Lower lobe of right lung (tissue), 2 donors: Measurements from ENCODE around the gene PSPN. TPM values are rescaled to one million over a fixed set of nuclear protein-coding genes. Genes with fewer than 3 reads are reported as not detected.

Experiments used
- ATAC-seq, 2 donors: fragments of 200-7000 bp; cut with Tn5 transposase; one replicate each; pipeline ENCODE4 v1.9.1; 2020 to 2022; ENCODE audit warnings: mild to moderate bottlenecking in 2 of 2, moderate library complexity in 2 of 2
- DNase-seq: peaks from one replicate; pipeline ENCODE4 v3.0.0-alpha.2; 2020
- H3K27ac ChIP-seq: fragments of 200-600 bp; one replicate; pipeline ENCODE4 v1.8.0; 2022
- H3K27me3 ChIP-seq: fragments of 200-600 bp; one replicate; pipeline ENCODE4 v1.8.0; 2022; ENCODE audit warnings: low read depth
- H3K36me3 ChIP-seq: fragments of 200-600 bp; one replicate; pipeline ENCODE4 v1.8.0; 2022; ENCODE audit warnings: mild to moderate bottlenecking
- H3K4me1 ChIP-seq: fragments of 200-600 bp; one replicate; pipeline ENCODE4 v1.8.0; 2022
- H3K4me3 ChIP-seq: fragments of 200-600 bp; one replicate; pipeline ENCODE4 v1.8.0; 2022; ENCODE audit warnings: mild to moderate bottlenecking
- H3K9me3 ChIP-seq: fragments of 200-600 bp; one replicate; pipeline ENCODE4 v1.8.0; 2022
- CTCF ChIP-seq: fragments of 200-600 bp; IDR thresholded peaks from one replicate; pipeline ENCODE4 v1.8.0; 2022; ENCODE audit warnings: antibody characterized with exemption, mild to moderate bottlenecking
- intact Hi-C: fragments of 100-400 bp; cut with DNase I; formaldehyde crosslinking; loops from one replicate; pipeline ENCODE4 v1.11.0; 2022
- total RNA-seq: library from RNA; stranded (reverse); fragmentation: NEBNext Ultra II Directional; extraction: Animal tissue kit (Norgen Biotek cat#: 25700); gene quantifications from one replicate; pipeline ENCODE4 v1.2.1, GENCODE V29; 2021
- donor health status: DM: no; HTN: yes; CAD: no; lungs with severe emphysema.

PSPN gene
- total RNA-seq, 1 donor from 2014 or later, result 2.2 TPM

DNA sequence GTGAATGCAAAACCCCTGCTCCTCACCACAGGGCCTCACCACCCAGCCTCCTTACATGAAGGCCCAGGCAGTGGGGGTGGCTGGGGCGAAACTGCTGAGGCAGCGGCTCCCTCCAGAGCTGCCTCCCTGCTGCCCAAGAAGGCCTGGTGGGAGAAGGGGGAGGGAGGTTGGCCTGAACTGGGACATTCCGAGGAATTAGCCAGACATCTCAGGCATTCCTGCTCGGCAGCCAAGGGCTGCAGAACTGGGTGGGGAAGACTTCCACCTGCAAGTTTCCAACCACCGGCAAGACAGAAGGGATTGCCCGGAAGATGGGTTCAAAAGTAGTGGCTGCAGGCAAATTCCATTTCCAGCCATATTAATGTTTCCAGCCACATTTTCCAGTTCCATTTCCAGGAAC lies 2.3 kb upstream of the PSPN start:
- Histone ChIP-seq H3K4me1 (peaks cover 7% of the 10 kb centered on the region), H3K36me3 (peaks cover 57% of the 10 kb centered on the region), H3K27ac (no peak overlapping the region), H3K9me3 (no peaks in the 10 kb centered on the region), H3K27me3 (no peaks in the 10 kb centered on the region), H3K4me3 (no peak overlapping the region)
- TF ChIP-seq CTCF, result no peak
- ATAC-seq, result no peak
- DNase-seq, result no peak
- intact Hi-C loops, result no loop called here

- no peaks in the 10 kb centered on the region for H3K27me3 ChIP-seq
- no peak for TF ChIP-seq CTCF
- no peaks in the 10 kb centered on the region for H3K9me3 ChIP-seq
- H3K27ac ChIP-seq, result no peak overlapping the region
- intact Hi-C loops, result no loop called here
- no peak for DNase-seq
- H3K36me3 ChIP-seq, result peaks cover 43% of the 10 kb centered on the region
- peaks cover 7% of the 10 kb centered on the region for H3K4me1 ChIP-seq
- no peak for ATAC-seq
- no peak overlapping the region for H3K4me3 ChIP-seq
These were observed 918 bp upstream of the PSPN start for GRCh38 chr19:6376512-6377190.

GRCh38 chr19:6374711-6375410 lies 872 bp downstream of the PSPN start:
- peaks cover 26% of the 10 kb centered on the region for H3K36me3 ChIP-seq
- intact Hi-C loops, result no loop called here
- ATAC-seq (no peak), DNase-seq (no peak)
- H3K9me3 ChIP-seq, result no peaks in the 10 kb centered on the region
- no peak for TF ChIP-seq CTCF
- no peaks in the 10 kb centered on the region for H3K27me3 ChIP-seq
- peaks cover 7% of the 10 kb centered on the region for H3K4me1 ChIP-seq
- no peak overlapping the region for H3K4me3 ChIP-seq
- H3K27ac ChIP-seq, result no peak overlapping the region

GRCh38 chr19:6374161-6374709 lies 1.5 kb downstream of the PSPN start:
- Histone ChIP-seq H3K9me3 (no peaks in the 10 kb centered on the region), H3K4me3 (peak overlapping the region; percentile 92), H3K27ac (peak overlapping the region; percentile 46), H3K36me3 (peaks cover 22% of the 10 kb centered on the region), H3K27me3 (no peaks in the 10 kb centered on the region), H3K4me1 (peaks cover 7% of the 10 kb centered on the region)
- no peak for DNase-seq
- intact Hi-C loops, result no loop called here
- TF ChIP-seq CTCF, result no peak
- no peak for ATAC-seq

GRCh38 chr19:6373813-6374108 lies 2.0 kb downstream of the PSPN start:
- no peak for DNase-seq
- intact Hi-C loops, result no loop called here
- peaks cover 7% of the 10 kb centered on the region for H3K4me1 ChIP-seq

More at GRCh38 chr19:6373813-6374108, 2.0 kb downstream of the PSPN start:
- Histone ChIP-seq H3K36me3 (peaks cover 24% of the 10 kb centered on the region), H3K9me3 (no peaks in the 10 kb centered on the region), H3K27me3 (no peaks in the 10 kb centered on the region), H3K27ac (peak overlapping the region; percentile 46), H3K4me3 (peak overlapping the region; percentile 92)
- no peak for TF ChIP-seq CTCF
- ATAC-seq, result no peak
